ENCODE measurements around the gene ITK. TPM values are rescaled to one million over a fixed set of nuclear protein-coding genes. Genes with fewer than 3 reads are reported as not detected.

ITK gene
- total and polyA plus RNA-seq, 2 experiments from 2014 or later, result 0.08 TPM; not detected in 1

DNA sequence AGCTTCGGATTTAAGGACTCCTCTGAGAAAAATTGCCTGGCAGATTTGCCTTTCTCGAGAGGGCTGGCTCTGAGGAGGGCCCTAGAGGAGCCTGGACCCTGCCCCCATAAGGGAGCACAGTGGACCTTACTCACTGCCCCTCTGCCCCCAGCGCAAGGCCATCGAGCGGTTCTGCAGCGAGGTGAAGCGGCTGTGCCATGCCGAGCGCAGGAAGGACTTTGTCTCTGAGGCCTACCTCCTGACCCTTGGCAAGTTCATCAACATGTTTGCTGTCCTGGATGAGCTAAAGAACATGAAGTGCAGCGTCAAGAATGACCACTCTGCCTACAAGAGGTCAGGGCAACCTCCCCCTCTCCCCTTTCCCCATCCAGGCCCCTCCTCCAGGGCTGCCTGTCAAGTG lies 119.9 kb downstream of the ITK start:
- Histone ChIP-seq H3K4me2 (no peak overlapping the region), H3F3A (replicated peaks; ENCODE audit: low read depth) (no peaks in the 10 kb centered on the region), H4K20me1 (replicated peaks; ENCODE audit: insufficient read depth) (no peaks in the 10 kb centered on the region; the same call in 1 of the 2 replicates), H3K9me2 (ENCODE audit: insufficient read depth) (no peaks in the 10 kb centered on the region), H3K79me2 (replicated peaks; ENCODE audit: insufficient read depth) (no peaks in the 10 kb centered on the region), H3K36me3 (ENCODE audit: insufficient read depth) (no peaks in the 10 kb centered on the region; the same call in 1 of the 2 replicates), H2AFZ (no peak overlapping the region), H3K27ac (ENCODE audit: low read depth) (no peak overlapping the region), H3K4me1 (ENCODE audit: insufficient read depth) (no peaks in the 10 kb centered on the region), H3K27me3 (ENCODE audit: insufficient read depth) (no peaks in the 10 kb centered on the region), H3K4me3 (no peak overlapping the region)
- Mint-ChIP-seq H3K4me3 (no peak overlapping the region), H3K4me1 (no peaks in the 10 kb centered on the region), H3K27me3 (ENCODE audit: insufficient read depth, low read depth, poor library complexity) (peaks cover 6% of the 10 kb centered on the region), H3K9me3 (no peaks in the 10 kb centered on the region), H3K27ac (no peak overlapping the region), H3K36me3 (ENCODE audit: low read depth) (peaks cover 29% of the 10 kb centered on the region)
- ATAC-seq (no peak), DNase-seq (ENCODE audit: low spot score) (no peak)
- TF ChIP-seq, protein P1, sequence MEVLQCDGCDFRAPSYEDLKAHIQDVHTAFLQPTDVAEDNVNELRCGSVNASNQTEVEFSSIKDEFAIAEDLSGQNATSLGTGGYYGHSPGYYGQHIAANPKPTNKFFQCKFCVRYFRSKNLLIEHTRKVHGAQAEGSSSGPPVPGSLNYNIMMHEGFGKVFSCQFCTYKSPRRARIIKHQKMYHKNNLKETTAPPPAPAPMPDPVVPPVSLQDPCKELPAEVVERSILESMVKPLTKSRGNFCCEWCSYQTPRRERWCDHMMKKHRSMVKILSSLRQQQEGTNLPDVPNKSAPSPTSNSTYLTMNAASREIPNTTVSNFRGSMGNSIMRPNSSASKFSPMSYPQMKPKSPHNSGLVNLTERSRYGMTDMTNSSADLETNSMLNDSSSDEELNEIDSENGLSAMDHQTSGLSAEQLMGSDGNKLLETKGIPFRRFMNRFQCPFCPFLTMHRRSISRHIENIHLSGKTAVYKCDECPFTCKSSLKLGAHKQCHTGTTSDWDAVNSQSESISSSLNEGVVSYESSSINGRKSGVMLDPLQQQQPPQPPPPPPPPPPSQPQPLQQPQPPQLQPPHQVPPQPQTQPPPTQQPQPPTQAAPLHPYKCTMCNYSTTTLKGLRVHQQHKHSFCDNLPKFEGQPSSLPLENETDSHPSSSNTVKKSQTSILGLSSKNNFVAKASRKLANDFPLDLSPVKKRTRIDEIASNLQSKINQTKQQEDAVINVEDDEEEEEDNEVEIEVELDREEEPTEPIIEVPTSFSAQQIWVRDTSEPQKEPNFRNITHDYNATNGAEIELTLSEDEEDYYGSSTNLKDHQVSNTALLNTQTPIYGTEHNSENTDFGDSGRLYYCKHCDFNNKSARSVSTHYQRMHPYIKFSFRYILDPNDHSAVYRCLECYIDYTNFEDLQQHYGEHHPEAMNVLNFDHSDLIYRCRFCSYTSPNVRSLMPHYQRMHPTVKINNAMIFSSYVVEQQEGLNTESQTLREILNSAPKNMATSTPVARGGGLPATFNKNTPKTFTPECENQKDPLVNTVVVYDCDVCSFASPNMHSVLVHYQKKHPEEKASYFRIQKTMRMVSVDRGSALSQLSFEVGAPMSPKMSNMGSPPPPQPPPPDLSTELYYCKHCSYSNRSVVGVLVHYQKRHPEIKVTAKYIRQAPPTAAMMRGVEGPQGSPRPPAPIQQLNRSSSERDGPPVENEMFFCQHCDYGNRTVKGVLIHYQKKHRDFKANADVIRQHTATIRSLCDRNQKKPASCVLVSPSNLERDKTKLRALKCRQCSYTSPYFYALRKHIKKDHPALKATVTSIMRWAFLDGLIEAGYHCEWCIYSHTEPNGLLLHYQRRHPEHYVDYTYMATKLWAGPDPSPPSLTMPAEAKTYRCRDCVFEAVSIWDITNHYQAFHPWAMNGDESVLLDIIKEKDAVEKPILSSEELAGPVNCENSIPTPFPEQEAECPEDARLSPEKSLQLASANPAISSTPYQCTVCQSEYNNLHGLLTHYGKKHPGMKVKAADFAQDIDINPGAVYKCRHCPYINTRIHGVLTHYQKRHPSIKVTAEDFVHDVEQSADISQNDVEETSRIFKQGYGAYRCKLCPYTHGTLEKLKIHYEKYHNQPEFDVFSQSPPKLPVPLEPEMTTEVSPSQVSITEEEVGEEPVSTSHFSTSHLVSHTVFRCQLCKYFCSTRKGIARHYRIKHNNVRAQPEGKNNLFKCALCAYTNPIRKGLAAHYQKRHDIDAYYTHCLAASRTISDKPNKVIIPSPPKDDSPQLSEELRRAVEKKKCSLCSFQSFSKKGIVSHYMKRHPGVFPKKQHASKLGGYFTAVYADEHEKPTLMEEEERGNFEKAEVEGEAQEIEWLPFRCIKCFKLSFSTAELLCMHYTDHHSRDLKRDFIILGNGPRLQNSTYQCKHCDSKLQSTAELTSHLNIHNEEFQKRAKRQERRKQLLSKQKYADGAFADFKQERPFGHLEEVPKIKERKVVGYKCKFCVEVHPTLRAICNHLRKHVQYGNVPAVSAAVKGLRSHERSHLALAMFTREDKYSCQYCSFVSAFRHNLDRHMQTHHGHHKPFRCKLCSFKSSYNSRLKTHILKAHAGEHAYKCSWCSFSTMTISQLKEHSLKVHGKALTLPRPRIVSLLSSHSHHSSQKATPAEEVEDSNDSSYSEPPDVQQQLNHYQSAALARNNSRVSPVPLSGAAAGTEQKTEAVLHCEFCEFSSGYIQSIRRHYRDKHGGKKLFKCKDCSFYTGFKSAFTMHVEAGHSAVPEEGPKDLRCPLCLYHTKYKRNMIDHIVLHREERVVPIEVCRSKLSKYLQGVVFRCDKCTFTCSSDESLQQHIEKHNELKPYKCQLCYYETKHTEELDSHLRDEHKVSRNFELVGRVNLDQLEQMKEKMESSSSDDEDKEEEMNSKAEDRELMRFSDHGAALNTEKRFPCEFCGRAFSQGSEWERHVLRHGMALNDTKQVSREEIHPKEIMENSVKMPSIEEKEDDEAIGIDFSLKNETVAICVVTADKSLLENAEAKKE (CRISPR knock-in tag; IDR thresholded peaks at IDR 0.05), result no peak
- TF ChIP-seq, protein P2, sequence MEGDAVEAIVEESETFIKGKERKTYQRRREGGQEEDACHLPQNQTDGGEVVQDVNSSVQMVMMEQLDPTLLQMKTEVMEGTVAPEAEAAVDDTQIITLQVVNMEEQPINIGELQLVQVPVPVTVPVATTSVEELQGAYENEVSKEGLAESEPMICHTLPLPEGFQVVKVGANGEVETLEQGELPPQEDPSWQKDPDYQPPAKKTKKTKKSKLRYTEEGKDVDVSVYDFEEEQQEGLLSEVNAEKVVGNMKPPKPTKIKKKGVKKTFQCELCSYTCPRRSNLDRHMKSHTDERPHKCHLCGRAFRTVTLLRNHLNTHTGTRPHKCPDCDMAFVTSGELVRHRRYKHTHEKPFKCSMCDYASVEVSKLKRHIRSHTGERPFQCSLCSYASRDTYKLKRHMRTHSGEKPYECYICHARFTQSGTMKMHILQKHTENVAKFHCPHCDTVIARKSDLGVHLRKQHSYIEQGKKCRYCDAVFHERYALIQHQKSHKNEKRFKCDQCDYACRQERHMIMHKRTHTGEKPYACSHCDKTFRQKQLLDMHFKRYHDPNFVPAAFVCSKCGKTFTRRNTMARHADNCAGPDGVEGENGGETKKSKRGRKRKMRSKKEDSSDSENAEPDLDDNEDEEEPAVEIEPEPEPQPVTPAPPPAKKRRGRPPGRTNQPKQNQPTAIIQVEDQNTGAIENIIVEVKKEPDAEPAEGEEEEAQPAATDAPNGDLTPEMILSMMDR (conservative IDR thresholded peaks at IDR 0.05; ENCODE audit: low read depth in 2 of 2), result no peak
- TF ChIP-seq EZH2phosphoT487 (IDR thresholded peaks at IDR 0.05; ENCODE audit: unreplicated experiment), result no peak
- TF ChIP-seq CREB1 (CRISPR knock-in tag; IDR thresholded peaks at IDR 0.05; ENCODE audit: low read depth), result no peak
- TF ChIP-seq POLR2AphosphoS5 (IDR thresholded peaks at IDR 0.05; ENCODE audit: low read depth), result no peak
- TF ChIP-seq JUNB (IDR thresholded peaks at IDR 0.05; ENCODE audit: unreplicated experiment), result no peak
- TF ChIP-seq ZNF331 (CRISPR knock-in tag; IDR thresholded peaks at IDR 0.05; ENCODE audit: low read depth), result no peak
- no peak for TF ChIP-seq ZNF114 (CRISPR knock-in tag; IDR thresholded peaks at IDR 0.05)
- TF ChIP-seq NANOG (IDR thresholded peaks at IDR 0.05; ENCODE audit: borderline replicate concordance), result no peak
- TF ChIP-seq, protein P3, sequence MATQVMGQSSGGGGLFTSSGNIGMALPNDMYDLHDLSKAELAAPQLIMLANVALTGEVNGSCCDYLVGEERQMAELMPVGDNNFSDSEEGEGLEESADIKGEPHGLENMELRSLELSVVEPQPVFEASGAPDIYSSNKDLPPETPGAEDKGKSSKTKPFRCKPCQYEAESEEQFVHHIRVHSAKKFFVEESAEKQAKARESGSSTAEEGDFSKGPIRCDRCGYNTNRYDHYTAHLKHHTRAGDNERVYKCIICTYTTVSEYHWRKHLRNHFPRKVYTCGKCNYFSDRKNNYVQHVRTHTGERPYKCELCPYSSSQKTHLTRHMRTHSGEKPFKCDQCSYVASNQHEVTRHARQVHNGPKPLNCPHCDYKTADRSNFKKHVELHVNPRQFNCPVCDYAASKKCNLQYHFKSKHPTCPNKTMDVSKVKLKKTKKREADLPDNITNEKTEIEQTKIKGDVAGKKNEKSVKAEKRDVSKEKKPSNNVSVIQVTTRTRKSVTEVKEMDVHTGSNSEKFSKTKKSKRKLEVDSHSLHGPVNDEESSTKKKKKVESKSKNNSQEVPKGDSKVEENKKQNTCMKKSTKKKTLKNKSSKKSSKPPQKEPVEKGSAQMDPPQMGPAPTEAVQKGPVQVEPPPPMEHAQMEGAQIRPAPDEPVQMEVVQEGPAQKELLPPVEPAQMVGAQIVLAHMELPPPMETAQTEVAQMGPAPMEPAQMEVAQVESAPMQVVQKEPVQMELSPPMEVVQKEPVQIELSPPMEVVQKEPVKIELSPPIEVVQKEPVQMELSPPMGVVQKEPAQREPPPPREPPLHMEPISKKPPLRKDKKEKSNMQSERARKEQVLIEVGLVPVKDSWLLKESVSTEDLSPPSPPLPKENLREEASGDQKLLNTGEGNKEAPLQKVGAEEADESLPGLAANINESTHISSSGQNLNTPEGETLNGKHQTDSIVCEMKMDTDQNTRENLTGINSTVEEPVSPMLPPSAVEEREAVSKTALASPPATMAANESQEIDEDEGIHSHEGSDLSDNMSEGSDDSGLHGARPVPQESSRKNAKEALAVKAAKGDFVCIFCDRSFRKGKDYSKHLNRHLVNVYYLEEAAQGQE (IDR thresholded peaks at IDR 0.05; ENCODE audit: unreplicated experiment), result no peak
